ENCODE results near the gene AGAP3.

- TF ChIP-seq CTCF (IDR thresholded peaks at IDR 0.05) (no peak), EZH2 (IDR thresholded peaks at IDR 0.05; ENCODE audit: borderline replicate concordance, insufficient read depth, low read depth, low read length, poor library complexity, severe bottlenecking) (no peak)
These were observed 43.8 kb downstream of the AGAP3 start for GRCh38 chr7:151129960-151130591.
